ENCODE results near the gene CFAP77. TPM values are rescaled to one million over a fixed set of nuclear protein-coding genes. Genes with fewer than 3 reads are reported as not detected.

CFAP77 gene
- total and polyA plus RNA-seq, 2 of the 4 experiments (the other 2 are of a cell fraction) = not detected

DNA sequence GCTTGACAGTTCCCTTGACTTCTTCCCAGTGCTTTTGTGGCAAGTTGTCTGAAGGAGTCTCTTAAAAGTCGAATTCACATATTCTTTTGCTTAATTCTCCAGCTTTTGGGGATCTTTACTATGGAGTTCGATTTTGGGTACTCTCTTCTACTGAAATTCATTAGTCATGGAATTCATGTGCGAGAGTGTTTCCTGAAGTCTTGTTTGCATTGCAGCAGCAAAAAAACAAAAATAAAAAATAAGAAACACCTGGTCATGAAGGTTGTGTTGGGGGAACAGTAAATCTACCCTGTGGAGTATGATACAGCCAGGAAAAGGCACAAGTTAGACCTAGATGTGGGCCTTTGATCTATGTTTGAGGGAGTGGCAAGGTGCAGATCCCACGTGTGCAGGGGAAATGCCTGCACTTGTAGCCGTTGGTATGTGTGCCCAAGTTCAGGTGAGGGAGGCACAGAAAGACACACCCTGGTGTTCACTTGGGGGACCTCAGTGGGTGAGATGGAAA, 55.2 kb downstream of the CFAP77 start:
- no CpG with 5 or more reads among the region's 5 CpGs for WGBS, 2 experiments (ENCODE audit: extremely low coverage in 2 of 2, insufficient read length in 1 of 2)
- Histone ChIP-seq H3K27me3 (ENCODE audit: control insufficient read depth, insufficient read depth, low read length) (peaks cover 19% of the 10 kb centered on the region), H2AK9ac (replicated peaks; ENCODE audit: low read depth, low read length, poor library complexity) (no peak overlapping the region), H2BK120ac (ENCODE audit: low read depth, low read length) (no peak overlapping the region), H2BK5ac (ENCODE audit: low read depth, low read length, poor library complexity, severe bottlenecking) (no peak overlapping the region), H4K91ac (ENCODE audit: insufficient read depth, low read depth, low read length) (no peak overlapping the region), H2AK5ac (ENCODE audit: low read depth, low read length) (no peak overlapping the region), H3K14ac (replicated peaks; ENCODE audit: low read depth, low read length) (no peak overlapping the region), H3K9me1 (ENCODE audit: insufficient read depth, low read length) (no peaks in the 10 kb centered on the region), H3K36me3 (ENCODE audit: control insufficient read depth, insufficient read depth, low read length) (no peaks in the 10 kb centered on the region), H3K23ac (ENCODE audit: low read depth, low read length) (no peak overlapping the region), H3K56ac (ENCODE audit: extremely low read depth, insufficient read depth, low read length) (no peak overlapping the region), H3K27ac (ENCODE audit: insufficient read depth, low read length) (no peak overlapping the region), H4K5ac (ENCODE audit: low read depth, low read length) (no peak overlapping the region), H3K4me2 (ENCODE audit: low read depth, low read length) (no peak overlapping the region), H4K20me1 (ENCODE audit: insufficient read depth, low read length) (no peaks in the 10 kb centered on the region), H2AFZ (replicated peaks; ENCODE audit: low read length, poor library complexity) (no peak overlapping the region), H3K79me1 (ENCODE audit: low read depth in 1 of 2, low read length in 2 of 2) (no peaks in the 10 kb centered on the region), H3K4me1 (ENCODE audit: control insufficient read depth, insufficient read depth, low read length) (no peaks in the 10 kb centered on the region), H3K4ac (ENCODE audit: low read depth, low read length) (no peak overlapping the region), H2BK20ac (ENCODE audit: low read depth, low read length) (no peak overlapping the region), H3K9me3 (ENCODE audit: control insufficient read depth, insufficient read depth, low read length) (no peaks in the 10 kb centered on the region), H4K8ac (ENCODE audit: low read depth in 2 of 2, low read length in 2 of 2) (no peak overlapping the region), H3K18ac (ENCODE audit: low read depth, low read length) (no peak overlapping the region), H3K9ac (ENCODE audit: low read depth, low read length) (no peak overlapping the region), H2BK15ac (ENCODE audit: low read depth, low read length) (no peak overlapping the region), H3K4me3 (ENCODE audit: insufficient read depth, low read depth, low read length) (no peak overlapping the region)
- in situ Hi-C loops (cut with MboI; ENCODE audit: low sequenced_read_pairs) (no loop called here), dilution Hi-C loops (cut with HindIII; ENCODE audit: low sequenced_read_pairs, unreplicated experiment) (no loop called here), intact Hi-C loops (cut with micrococcal nuclease) (no loop called here)
- ChIA-PET POLR2A (ENCODE audit: unreplicated experiment) (no interaction called here), CTCF (interaction anchor here (0.6 kb wide), 1 partner anchor 18 kb away, joined by 3 read pairs; no protein-coding TSS in a partner anchor)
- TF ChIP-seq RAD21 (IDR thresholded peaks at IDR 0.05; ENCODE audit: low read length) = no peak
- no peak for TF ChIP-seq MAFK (IDR thresholded peaks at IDR 0.05; ENCODE audit: low read depth, low read length)
- no peak for TF ChIP-seq POLR2A (IDR thresholded peaks at IDR 0.05; ENCODE audit: low read depth, low read length)
- TF ChIP-seq, protein P1, sequence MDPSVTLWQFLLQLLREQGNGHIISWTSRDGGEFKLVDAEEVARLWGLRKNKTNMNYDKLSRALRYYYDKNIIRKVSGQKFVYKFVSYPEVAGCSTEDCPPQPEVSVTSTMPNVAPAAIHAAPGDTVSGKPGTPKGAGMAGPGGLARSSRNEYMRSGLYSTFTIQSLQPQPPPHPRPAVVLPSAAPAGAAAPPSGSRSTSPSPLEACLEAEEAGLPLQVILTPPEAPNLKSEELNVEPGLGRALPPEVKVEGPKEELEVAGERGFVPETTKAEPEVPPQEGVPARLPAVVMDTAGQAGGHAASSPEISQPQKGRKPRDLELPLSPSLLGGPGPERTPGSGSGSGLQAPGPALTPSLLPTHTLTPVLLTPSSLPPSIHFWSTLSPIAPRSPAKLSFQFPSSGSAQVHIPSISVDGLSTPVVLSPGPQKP (IDR thresholded peaks at IDR 0.05; ENCODE audit: borderline replicate concordance, low read depth, low read length) = no peak
- TF ChIP-seq, protein P2, sequence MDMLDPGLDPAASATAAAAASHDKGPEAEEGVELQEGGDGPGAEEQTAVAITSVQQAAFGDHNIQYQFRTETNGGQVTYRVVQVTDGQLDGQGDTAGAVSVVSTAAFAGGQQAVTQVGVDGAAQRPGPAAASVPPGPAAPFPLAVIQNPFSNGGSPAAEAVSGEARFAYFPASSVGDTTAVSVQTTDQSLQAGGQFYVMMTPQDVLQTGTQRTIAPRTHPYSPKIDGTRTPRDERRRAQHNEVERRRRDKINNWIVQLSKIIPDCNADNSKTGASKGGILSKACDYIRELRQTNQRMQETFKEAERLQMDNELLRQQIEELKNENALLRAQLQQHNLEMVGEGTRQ (IDR thresholded peaks at IDR 0.05; ENCODE audit: low read depth, low read length) = no peak
- no peak for TF ChIP-seq RFX5 (IDR thresholded peaks at IDR 0.05; ENCODE audit: low read depth, low read length)
- TF ChIP-seq MXI1 (IDR thresholded peaks at IDR 0.05; ENCODE audit: borderline replicate concordance, low read depth, low read length) = no peak
- no peak for TF ChIP-seq MAZ (IDR thresholded peaks at IDR 0.05; ENCODE audit: borderline replicate concordance, low read depth, low read length)
- TF ChIP-seq FOS (IDR thresholded peaks at IDR 0.05; ENCODE audit: low read depth, low read length) = no peak
- TF ChIP-seq, protein P3, sequence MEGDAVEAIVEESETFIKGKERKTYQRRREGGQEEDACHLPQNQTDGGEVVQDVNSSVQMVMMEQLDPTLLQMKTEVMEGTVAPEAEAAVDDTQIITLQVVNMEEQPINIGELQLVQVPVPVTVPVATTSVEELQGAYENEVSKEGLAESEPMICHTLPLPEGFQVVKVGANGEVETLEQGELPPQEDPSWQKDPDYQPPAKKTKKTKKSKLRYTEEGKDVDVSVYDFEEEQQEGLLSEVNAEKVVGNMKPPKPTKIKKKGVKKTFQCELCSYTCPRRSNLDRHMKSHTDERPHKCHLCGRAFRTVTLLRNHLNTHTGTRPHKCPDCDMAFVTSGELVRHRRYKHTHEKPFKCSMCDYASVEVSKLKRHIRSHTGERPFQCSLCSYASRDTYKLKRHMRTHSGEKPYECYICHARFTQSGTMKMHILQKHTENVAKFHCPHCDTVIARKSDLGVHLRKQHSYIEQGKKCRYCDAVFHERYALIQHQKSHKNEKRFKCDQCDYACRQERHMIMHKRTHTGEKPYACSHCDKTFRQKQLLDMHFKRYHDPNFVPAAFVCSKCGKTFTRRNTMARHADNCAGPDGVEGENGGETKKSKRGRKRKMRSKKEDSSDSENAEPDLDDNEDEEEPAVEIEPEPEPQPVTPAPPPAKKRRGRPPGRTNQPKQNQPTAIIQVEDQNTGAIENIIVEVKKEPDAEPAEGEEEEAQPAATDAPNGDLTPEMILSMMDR (conservative IDR thresholded peaks at IDR 0.05; ENCODE audit: low read depth, low read length) = no peak
- TF ChIP-seq SMC3 (IDR thresholded peaks at IDR 0.05; ENCODE audit: low read depth, low read length) = no peak
- TF ChIP-seq CEBPB (IDR thresholded peaks at IDR 0.05; ENCODE audit: low read depth, low read length) = no peak
- TF ChIP-seq NFE2L2 (IDR thresholded peaks at IDR 0.05; ENCODE audit: low read depth, low read length) = no peak
- DNase-seq (no peak), ATAC-seq (ENCODE audit: low read depth) (no peak)
- BruUV-seq (replicated peaks) = no TSS peak
